Measurements from ENCODE around the gene LRRC38.
"Not testable (repeated sequence)": the region's sequence is repeated elsewhere in the genome, so short reads cannot be mapped to it uniquely, and the experiment has no call there.

The LRRC38 gene

DNA sequence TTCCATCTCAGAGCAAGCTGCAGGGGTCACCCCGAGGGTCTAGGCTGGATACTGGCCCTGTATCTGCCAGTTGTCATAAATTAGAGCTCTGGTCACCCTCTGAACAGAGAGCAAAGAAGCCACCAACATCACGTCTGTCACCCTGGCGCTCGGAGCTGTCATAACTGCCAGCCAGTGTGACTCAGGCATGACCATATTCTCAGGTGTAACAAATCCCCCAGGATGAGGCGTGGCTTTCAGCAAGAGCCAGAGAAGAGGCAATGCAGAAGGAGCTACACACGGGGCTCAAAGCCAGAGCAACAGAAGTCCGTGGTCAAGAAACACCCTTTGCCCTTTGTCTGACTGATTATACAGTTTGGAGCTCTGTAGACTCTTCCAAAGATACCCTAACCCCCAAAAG is 63.6 kb downstream of the LRRC38 start:
- Histone ChIP-seq H3K27ac (ENCODE audit: extremely low read depth, low read depth, low read length) (no peak overlapping the region), H3K36me3 (ENCODE audit: control insufficient read depth in 2 of 2, insufficient read depth in 1 of 2, low read length in 2 of 2) (no peaks in the 10 kb centered on the region), H3K9me3 (ENCODE audit: control insufficient read depth, insufficient read depth, low read depth, low read length) (no peaks in the 10 kb centered on the region), H3K4me1 (ENCODE audit: control insufficient read depth, insufficient read depth, low read length) (no peaks in the 10 kb centered on the region), H3K4me3 (ENCODE audit: low read depth, low read length) (no peak overlapping the region)
- CTCF ChIA-PET = interaction anchor here (0.6 kb wide), 2 partner anchors 90 to 363 kb away, joined by 3 to 4 read pairs; no protein-coding TSS in a partner anchor
- TF ChIP-seq TRIM28 (IDR thresholded peaks at IDR 0.05; ENCODE audit: borderline replicate concordance, low read length) = no peak
- no peak for TF ChIP-seq ZNF530 (tag by site-specific recombination; IDR thresholded peaks at IDR 0.05; ENCODE audit: low read depth)
- no peak for TF ChIP-seq ZNF664 (tag by site-specific recombination; IDR thresholded peaks at IDR 0.05)
- TF ChIP-seq ZNF624 (tag by site-specific recombination; IDR thresholded peaks at IDR 0.05) = no peak
- TF ChIP-seq ZNF837 (tag by site-specific recombination; IDR thresholded peaks at IDR 0.05) = no peak
- TF ChIP-seq, protein P1, sequence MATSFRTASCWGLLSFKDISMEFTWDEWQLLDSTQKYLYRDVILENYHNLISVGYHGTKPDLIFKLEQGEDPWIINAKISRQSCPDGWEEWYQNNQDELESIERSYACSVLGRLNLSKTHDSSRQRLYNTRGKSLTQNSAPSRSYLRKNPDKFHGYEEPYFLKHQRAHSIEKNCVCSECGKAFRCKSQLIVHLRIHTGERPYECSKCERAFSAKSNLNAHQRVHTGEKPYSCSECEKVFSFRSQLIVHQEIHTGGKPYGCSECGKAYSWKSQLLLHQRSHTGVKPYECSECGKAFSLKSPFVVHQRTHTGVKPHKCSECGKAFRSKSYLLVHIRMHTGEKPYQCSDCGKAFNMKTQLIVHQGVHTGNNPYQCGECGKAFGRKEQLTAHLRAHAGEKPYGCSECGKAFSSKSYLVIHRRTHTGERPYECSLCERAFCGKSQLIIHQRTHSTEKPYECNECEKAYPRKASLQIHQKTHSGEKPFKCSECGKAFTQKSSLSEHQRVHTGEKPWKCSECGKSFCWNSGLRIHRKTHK (tag by site-specific recombination; IDR thresholded peaks at IDR 0.05) = no peak
- TF ChIP-seq ZNF146 (tag by site-specific recombination; IDR thresholded peaks at IDR 0.05) = no peak
- TF ChIP-seq ZNF16 (tag by site-specific recombination; IDR thresholded peaks at IDR 0.05; ENCODE audit: low read depth) = no peak
- TF ChIP-seq ZNF514 (tag by site-specific recombination; IDR thresholded peaks at IDR 0.05) = no peak
- TF ChIP-seq ZNF416 (tag by site-specific recombination; IDR thresholded peaks at IDR 0.05) = no peak
- no peak for TF ChIP-seq ZNF341 (tag by site-specific recombination; IDR thresholded peaks at IDR 0.05; ENCODE audit: low read depth)
- POLR2A ChIA-PET = no interaction called here

GRCh38 chr1:13443335-13443979 is 70.3 kb downstream of the LRRC38 start:
- ChIA-PET CTCF (interaction anchor here (1.6 kb wide), 1 partner anchor 74 kb away, joined by 4 read pairs; no protein-coding TSS in a partner anchor), POLR2A (no interaction called here)
- H3K36me3 ChIP-seq (ENCODE audit: control insufficient read depth in 2 of 2, insufficient read depth in 1 of 2, low read length in 2 of 2) = no peaks in the 10 kb centered on the region
- H3K4me1 ChIP-seq (ENCODE audit: control insufficient read depth, insufficient read depth, low read length) = no peaks in the 10 kb centered on the region
- no peak for TF ChIP-seq ZNF354C (tag by site-specific recombination; IDR thresholded peaks at IDR 0.05; ENCODE audit: borderline replicate concordance, low read depth)
- TF ChIP-seq SCRT2 (tag by site-specific recombination; IDR thresholded peaks at IDR 0.05) = no peak
- no peak for TF ChIP-seq SP2 (tag by site-specific recombination; IDR thresholded peaks at IDR 0.05)
- TF ChIP-seq, protein P2, sequence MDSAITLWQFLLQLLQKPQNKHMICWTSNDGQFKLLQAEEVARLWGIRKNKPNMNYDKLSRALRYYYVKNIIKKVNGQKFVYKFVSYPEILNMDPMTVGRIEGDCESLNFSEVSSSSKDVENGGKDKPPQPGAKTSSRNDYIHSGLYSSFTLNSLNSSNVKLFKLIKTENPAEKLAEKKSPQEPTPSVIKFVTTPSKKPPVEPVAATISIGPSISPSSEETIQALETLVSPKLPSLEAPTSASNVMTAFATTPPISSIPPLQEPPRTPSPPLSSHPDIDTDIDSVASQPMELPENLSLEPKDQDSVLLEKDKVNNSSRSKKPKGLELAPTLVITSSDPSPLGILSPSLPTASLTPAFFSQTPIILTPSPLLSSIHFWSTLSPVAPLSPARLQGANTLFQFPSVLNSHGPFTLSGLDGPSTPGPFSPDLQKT (IDR thresholded peaks at IDR 0.05; ENCODE audit: borderline replicate concordance, low read depth, low read length) = no peak
- TF ChIP-seq ZXDB (tag by site-specific recombination; IDR thresholded peaks at IDR 0.05) = no peak
- no peak for TF ChIP-seq ZBTB17 (tag by site-specific recombination; IDR thresholded peaks at IDR 0.05)
- TF ChIP-seq GFI1B (tag by site-specific recombination; IDR thresholded peaks at IDR 0.05) = no peak
- no peak for TF ChIP-seq ZFP37 (tag by site-specific recombination; IDR thresholded peaks at IDR 0.05)
- no peak for TF ChIP-seq ZNF658 (tag by site-specific recombination; IDR thresholded peaks at IDR 0.05)
- no peak for TF ChIP-seq ZNF660 (tag by site-specific recombination; IDR thresholded peaks at IDR 0.05)
- no peak overlapping the region for H3K4me3 ChIP-seq (ENCODE audit: low read depth, low read length)
- no peak overlapping the region for H3K27ac ChIP-seq (ENCODE audit: extremely low read depth, low read depth, low read length)
- H3K9me3 ChIP-seq (ENCODE audit: control insufficient read depth, insufficient read depth, low read depth, low read length) = no peaks in the 10 kb centered on the region

- H3K27ac ChIP-seq (ENCODE audit: extremely low read depth, low read depth, low read length); H3K9me3 ChIP-seq (ENCODE audit: control insufficient read depth, insufficient read depth, low read depth, low read length); H3K4me3 ChIP-seq (ENCODE audit: low read depth, low read length); H3K4me1 ChIP-seq (ENCODE audit: control insufficient read depth, insufficient read depth, low read length); H3K36me3 ChIP-seq (ENCODE audit: control insufficient read depth in 2 of 2, insufficient read depth in 1 of 2, low read length in 2 of 2); POLR2A ChIA-PET: not testable (repeated sequence)
- CTCF ChIA-PET = interaction anchor here (0.9 to 1.1 kb wide), 2 partner anchors 16 to 17 kb away, joined by 3 to 5 read pairs; no protein-coding TSS in a partner anchor
Observed at GRCh38 chr1:13439104-13439783, 74.6 kb downstream of the LRRC38 start.

All from HEK293 (cell line).